ENCODE data around the gene ANKRD18A.

Gene ANKRD18A

GRCh38 chr9:38620483-38621433, at the start of gene ANKRD18A:
ANKRD18A (minus strand) TSS chr9:38620596; CDS start chr9:38620285, 311 bp downstream.
- in situ Hi-C loops (cut with MboI; ENCODE audit: low sequenced_read_pairs), result no loop called here

- in situ Hi-C loops (cut with MboI; ENCODE audit: low sequenced_read_pairs), result no loop called here
Observed at GRCh38 chr9:38668791-38669466, 48.5 kb upstream of the ANKRD18A start.

- in situ Hi-C loops (cut with MboI; ENCODE audit: low sequenced_read_pairs), result no loop called here
Observed at GRCh38 chr9:38662763-38663593, 42.6 kb upstream of the ANKRD18A start.

- in situ Hi-C loops (cut with MboI; ENCODE audit: low sequenced_read_pairs), result no loop called here
Observed at GRCh38 chr9:38659538-38659937, 39.1 kb upstream of the ANKRD18A start.

- in situ Hi-C loops (cut with MboI; ENCODE audit: low sequenced_read_pairs), result no loop called here
Observed at GRCh38 chr9:38656896-38657295, 36.5 kb upstream of the ANKRD18A start.

GRCh38 chr9:38652486-38652885, 32.1 kb upstream of the ANKRD18A start:
- in situ Hi-C loops (cut with MboI; ENCODE audit: low sequenced_read_pairs), result no loop called here

GRCh38 chr9:38652044-38652443, 31.6 kb upstream of the ANKRD18A start:
- in situ Hi-C loops (cut with MboI; ENCODE audit: low sequenced_read_pairs), result no loop called here

GRCh38 chr9:38651400-38652042, 31.1 kb upstream of the ANKRD18A start:
- in situ Hi-C loops (cut with MboI; ENCODE audit: low sequenced_read_pairs), result no loop called here

- in situ Hi-C loops (cut with MboI; ENCODE audit: low sequenced_read_pairs), result no loop called here
Observed at GRCh38 chr9:38650564-38650963, 30.2 kb upstream of the ANKRD18A start.

- in situ Hi-C loops (cut with MboI; ENCODE audit: low sequenced_read_pairs), result no loop called here
Observed at GRCh38 chr9:38649731-38650363, 29.5 kb upstream of the ANKRD18A start.

GRCh38 chr9:38644601-38645000, 24.2 kb upstream of the ANKRD18A start:
- in situ Hi-C loops (cut with MboI; ENCODE audit: low sequenced_read_pairs), result no loop called here

GRCh38 chr9:38643815-38644173, 23.4 kb upstream of the ANKRD18A start:
- in situ Hi-C loops (cut with MboI; ENCODE audit: low sequenced_read_pairs), result no loop called here

GRCh38 chr9:38642951-38643814, 22.8 kb upstream of the ANKRD18A start:
- in situ Hi-C loops (cut with MboI; ENCODE audit: low sequenced_read_pairs), result no loop called here

- in situ Hi-C loops (cut with MboI; ENCODE audit: low sequenced_read_pairs), result no loop called here
Observed at GRCh38 chr9:38641985-38642864, 21.8 kb upstream of the ANKRD18A start.

GRCh38 chr9:38641142-38641541, 20.7 kb upstream of the ANKRD18A start:
- in situ Hi-C loops (cut with MboI; ENCODE audit: low sequenced_read_pairs), result no loop called here

- in situ Hi-C loops (cut with MboI; ENCODE audit: low sequenced_read_pairs), result loop anchor here (10.0 kb wide), 1 partner anchor 55 kb away; no protein-coding TSS in a partner anchor
Observed at GRCh38 chr9:38639577-38639940, 19.2 kb upstream of the ANKRD18A start.

- in situ Hi-C loops (cut with MboI; ENCODE audit: low sequenced_read_pairs), result loop anchor here (10.0 kb wide), 1 partner anchor 56 kb away; no protein-coding TSS in a partner anchor
Observed at GRCh38 chr9:38638881-38639576, 18.6 kb upstream of the ANKRD18A start.

GRCh38 chr9:38634315-38634714, 13.9 kb upstream of the ANKRD18A start:
- in situ Hi-C loops (cut with MboI; ENCODE audit: low sequenced_read_pairs), result loop anchor here (10.0 kb wide), 1 partner anchor 60 kb away; no protein-coding TSS in a partner anchor

Data from HL-60/S4 (cell line).